Neural cell (in vitro differentiated cells): ENCODE measurements around the gene NNT. TPM values are rescaled to one million over a fixed set of nuclear protein-coding genes. Genes with fewer than 3 reads are reported as not detected.
A peak's percentile ranks its signal among the peaks of the same experiment; 100 is the strongest.

Source experiments
- H2AFZ ChIP-seq: fragments of 200-600, 300-800 bp; sonication (generic), shearing (Covaris generic); 2 replicates; pipeline ENCODE4 v1.6.0; 2014; ENCODE audit warnings: low read depth, mild to moderate bottlenecking, antibody characterized with exemption, low read length, moderate library complexity
- H3F3A ChIP-seq: fragments of 200-600 bp; shearing (Covaris generic); 2 replicates; pipeline ENCODE4 v1.6.1; 2016; ENCODE audit warnings: mild to moderate bottlenecking, moderate library complexity, mixed read lengths, antibody characterized with exemption, low read length; ENCODE audit not compliant: insufficient read depth, poor library complexity, severe bottlenecking
- H3K27ac ChIP-seq: fragments of 200-600, 300-800 bp; sonication (generic), shearing (Covaris generic); 2 replicates; pipeline ENCODE4 v1.5.1; 2014; ENCODE audit warnings: mild to moderate bottlenecking, low read length, moderate library complexity
- H3K27me3 ChIP-seq: fragments of 300-800, 200-600 bp; sonication (generic), shearing (Covaris generic); 2 replicates; pipeline ENCODE4 v1.6.0; 2014; ENCODE audit warnings: mild to moderate bottlenecking, low read depth, low read length, moderate library complexity; ENCODE audit not compliant: insufficient read depth
- H3K36me3 ChIP-seq: fragments of 300-800, 200-600 bp; sonication (generic), shearing (Covaris generic); 2 replicates; pipeline ENCODE4 v1.5.1; 2014; ENCODE audit warnings: mild to moderate bottlenecking, antibody characterized with exemption, low read length, moderate library complexity; ENCODE audit not compliant: insufficient read depth
- H3K4me2 ChIP-seq: fragments of 300-800, 200-600 bp; sonication (generic), shearing (Covaris generic); 2 replicates; pipeline ENCODE4 v1.6.0; 2014; ENCODE audit warnings: mild to moderate bottlenecking, low read length
- H3K4me3 ChIP-seq: fragments of 300-800, 200-600 bp; sonication (generic), shearing (Covaris generic); 2 replicates; pipeline ENCODE4 v1.5.1; 2014; ENCODE audit warnings: mild to moderate bottlenecking, low read length, moderate library complexity
- H3K79me2 ChIP-seq: fragments of 200-600 bp; shearing (Covaris generic); replicated peaks from 2 replicates; pipeline ENCODE4 v1.6.0; 2014; ENCODE audit warnings: mild to moderate bottlenecking, low read length, moderate library complexity; ENCODE audit not compliant: insufficient read depth
- H3K9ac ChIP-seq: fragments of 300-800, 200-600 bp; sonication (generic), shearing (Covaris generic); 2 replicates; pipeline ENCODE4 v1.6.1; 2016; ENCODE audit warnings: mild to moderate bottlenecking, low read length, mixed read lengths
- H3K9me2 ChIP-seq: fragments of 200-600 bp; shearing (Covaris generic); 2 replicates; pipeline ENCODE4 v1.6.1; 2016; ENCODE audit warnings: mild to moderate bottlenecking, low read length, mixed read lengths; ENCODE audit not compliant: insufficient read depth
- H3K9me3 ChIP-seq: fragments of 200-600, 300-800 bp; sonication (generic), shearing (Covaris generic); 2 replicates; pipeline ENCODE4 v1.6.1; 2016; ENCODE audit warnings: mild to moderate bottlenecking, mixed run types, low read length, moderate library complexity, mixed read lengths
- H4K20me1 ChIP-seq: fragments of 200-600 bp; shearing (Covaris generic); 2 replicates; pipeline ENCODE4 v1.6.1; 2016; ENCODE audit warnings: mild to moderate bottlenecking, mixed run types; ENCODE audit not compliant: insufficient read depth
- CTCF ChIP-seq: fragments of 450-650 bp; IDR thresholded peaks from 2 replicates; pipeline ENCODE4 v1.5.1; 2014; ENCODE audit warnings: antibody characterized with exemption, mild to moderate bottlenecking, moderate library complexity; ENCODE audit not compliant: poor library complexity, severe bottlenecking
- EP300 ChIP-seq: fragments of 450-650 bp; conservative IDR thresholded peaks from 2 replicates; pipeline ENCODE4 v1.6.1; 2014; ENCODE audit warnings: antibody characterized with exemption, mild to moderate bottlenecking, moderate library complexity; ENCODE audit not compliant: poor library complexity, severe bottlenecking
- EZH2 ChIP-seq: fragments of 200-600, 300-800 bp; shearing (Covaris generic), sonication (generic); IDR thresholded peaks from 2 replicates; pipeline ENCODE4 v1.6.1; 2014; ENCODE audit warnings: antibody characterized with exemption, low read length, borderline replicate concordance, mild to moderate bottlenecking; ENCODE audit not compliant: insufficient read depth, poor library complexity, severe bottlenecking
- MXI1 ChIP-seq: fragments of 450-650 bp; conservative IDR thresholded peaks from 2 replicates; pipeline ENCODE4 v1.6.1; 2014; ENCODE audit warnings: antibody characterized with exemption, mild to moderate bottlenecking; ENCODE audit not compliant: poor library complexity, severe bottlenecking
- RAD21 ChIP-seq: fragments of 450-650 bp; conservative IDR thresholded peaks from 2 replicates; pipeline ENCODE4 v1.6.1; 2014; ENCODE audit warnings: antibody characterized with exemption, mild to moderate bottlenecking, moderate library complexity
- SMC3 ChIP-seq: fragments of 450-650 bp; conservative IDR thresholded peaks from 2 replicates; pipeline ENCODE4 v1.6.1; 2014; ENCODE audit warnings: antibody characterized with exemption, mild to moderate bottlenecking, moderate library complexity; ENCODE audit not compliant: poor library complexity
- TAF1 ChIP-seq: IDR thresholded peaks from 2 replicates; pipeline ENCODE4 v1.6.1; 2012; ENCODE audit warnings: low read depth
- polyA plus RNA-seq: library from polyadenylated mRNA; depleted of rRNA; stranded (reverse); fragments of >200 nt; gene quantifications from 2 replicates; pipeline ENCODE4 v1.2.3, GENCODE V29; 2014

NNT gene
- polyA plus RNA-seq, 1 donor from 2014 or later, result 120 TPM

- Histone ChIP-seq H3K4me3 (no peak overlapping the region), H3K79me2 (no peaks in the 10 kb centered on the region), H3K27ac (no peak overlapping the region), H3K4me2 (no peak overlapping the region), H4K20me1 (no peaks in the 10 kb centered on the region), H2AFZ (no peak overlapping the region), H3F3A (no peaks in the 10 kb centered on the region), H3K9ac (no peak overlapping the region), H3K9me2 (no peaks in the 10 kb centered on the region), H3K27me3 (no peaks in the 10 kb centered on the region), H3K36me3 (no peaks in the 10 kb centered on the region), H3K9me3 (no peaks in the 10 kb centered on the region)
- TF ChIP-seq TAF1, result no peak
Observed at GRCh38 chr5:43728581-43728980, 125.6 kb downstream of the NNT start.

- Histone ChIP-seq H3K9me2 (no peaks in the 10 kb centered on the region), H3K79me2 (no peaks in the 10 kb centered on the region), H2AFZ (no peak overlapping the region), H3K27me3 (no peaks in the 10 kb centered on the region), H3K36me3 (no peaks in the 10 kb centered on the region), H3K4me3 (no peak overlapping the region), H3K4me2 (no peak overlapping the region), H3F3A (no peaks in the 10 kb centered on the region), H3K9me3 (no peaks in the 10 kb centered on the region), H4K20me1 (no peaks in the 10 kb centered on the region), H3K9ac (no peak overlapping the region), H3K27ac (no peak overlapping the region)
- peak; percentile 80 for TF ChIP-seq CTCF
- TF ChIP-seq MXI1, result no peak
- no peak for TF ChIP-seq TAF1
- TF ChIP-seq SMC3, result peak; percentile 89
- TF ChIP-seq EP300, result no peak
- peak; percentile 84 for TF ChIP-seq RAD21
Observed at GRCh38 chr5:43729846-43730478, 127.0 kb downstream of the NNT start.

- no peaks in the 10 kb centered on the region for H3K27me3 ChIP-seq
- H4K20me1 ChIP-seq, result no peaks in the 10 kb centered on the region
- no peaks in the 10 kb centered on the region for H3K9me2 ChIP-seq
- no peak for TF ChIP-seq EZH2
- no peak for TF ChIP-seq MXI1
- no peak for TF ChIP-seq RAD21
- TF ChIP-seq CTCF, result no peak
- no peak for TF ChIP-seq SMC3
- H3K4me2 ChIP-seq, result no peak overlapping the region
- H3F3A ChIP-seq, result no peaks in the 10 kb centered on the region
- H3K9ac ChIP-seq, result no peak overlapping the region
- H3K79me2 ChIP-seq, result no peaks in the 10 kb centered on the region
- no peak overlapping the region for H2AFZ ChIP-seq
- H3K27ac ChIP-seq, result no peak overlapping the region
- no peak overlapping the region for H3K4me3 ChIP-seq
- H3K9me3 ChIP-seq, result no peaks in the 10 kb centered on the region
- H3K36me3 ChIP-seq, result no peaks in the 10 kb centered on the region
Observed at GRCh38 chr5:43730832-43731342, 127.9 kb downstream of the NNT start.
